Mononuclear cell (primary cell): ENCODE results near the gene PPP2CA. TPM values are rescaled to one million over a fixed set of nuclear protein-coding genes. Genes with fewer than 3 reads are reported as not detected.

Source experiments
- H3K27me3 ChIP-seq: 2 replicates; pipeline ENCODE4 v1.6.0; 2011; ENCODE audit warnings: low read length, control low read depth; ENCODE audit not compliant: insufficient read depth
- H3K4me1 ChIP-seq: 2 replicates; pipeline ENCODE4 v1.5.1; 2011; ENCODE audit warnings: mild to moderate bottlenecking, low read length, control low read depth; ENCODE audit not compliant: insufficient read depth
- H3K4me3 ChIP-seq: 2 replicates; pipeline ENCODE4 v1.5.1; 2011; ENCODE audit warnings: mild to moderate bottlenecking, low read length, moderate library complexity
- H3K9me3 ChIP-seq: 2 replicates; pipeline ENCODE4 v1.5.1; 2011; ENCODE audit warnings: low read depth, mild to moderate bottlenecking, control low read depth, low read length
- total RNA-seq: library from RNA; depleted of rRNA; stranded (reverse); fragments of >200 nt; gene quantifications from one replicate; pipeline ENCODE4 v1.2.3, GENCODE V29; 2012

PPP2CA gene
- total RNA-seq, 1 donor: 173 TPM

- Histone ChIP-seq H3K4me1 (peaks cover 31% of the 10 kb centered on the region), H3K4me3 (no peak overlapping the region), H3K27me3 (no peaks in the 10 kb centered on the region)
Measured at GRCh38 chr5:134249469-134250379, 23.9 kb upstream of the PPP2CA start.

GRCh38 chr5:134248256-134248655 is 22.4 kb upstream of the PPP2CA start:
- Histone ChIP-seq H3K9me3 (no peaks in the 10 kb centered on the region), H3K4me1 (peaks cover 31% of the 10 kb centered on the region), H3K27me3 (no peaks in the 10 kb centered on the region), H3K4me3 (no peak overlapping the region)

More at GRCh38 chr5:134249469-134250379, 23.9 kb upstream of the PPP2CA start:
- H3K9me3 ChIP-seq: no peaks in the 10 kb centered on the region

- Histone ChIP-seq H3K27me3 (no peaks in the 10 kb centered on the region), H3K9me3 (no peaks in the 10 kb centered on the region), H3K4me1 (peaks cover 31% of the 10 kb centered on the region), H3K4me3 (no peak overlapping the region)
Measured at GRCh38 chr5:134247428-134248224, 21.8 kb upstream of the PPP2CA start.

GRCh38 chr5:134246771-134247427 is 21.0 kb upstream of the PPP2CA start:
- H3K9me3 ChIP-seq: no peaks in the 10 kb centered on the region
- H3K4me3 ChIP-seq: no peak overlapping the region
- H3K27me3 ChIP-seq: no peaks in the 10 kb centered on the region
- peaks cover 31% of the 10 kb centered on the region for H3K4me1 ChIP-seq

- Histone ChIP-seq H3K9me3 (no peaks in the 10 kb centered on the region), H3K27me3 (no peaks in the 10 kb centered on the region), H3K4me1 (peaks cover 31% of the 10 kb centered on the region), H3K4me3 (no peak overlapping the region)
Measured at GRCh38 chr5:134245692-134246091, 19.8 kb upstream of the PPP2CA start.

- Histone ChIP-seq H3K27me3 (no peaks in the 10 kb centered on the region), H3K4me1 (peaks cover 25% of the 10 kb centered on the region), H3K9me3 (no peaks in the 10 kb centered on the region), H3K4me3 (no peak overlapping the region)
Measured at GRCh38 chr5:134245101-134245604, 19.3 kb upstream of the PPP2CA start.

GRCh38 chr5:134242146-134242545 is 16.3 kb upstream of the PPP2CA start:
- Histone ChIP-seq H3K4me1 (no peaks in the 10 kb centered on the region), H3K9me3 (no peaks in the 10 kb centered on the region), H3K4me3 (no peak overlapping the region), H3K27me3 (no peaks in the 10 kb centered on the region)

GRCh38 chr5:134240421-134240962 is 14.6 kb upstream of the PPP2CA start:
- H3K4me3 ChIP-seq: no peak overlapping the region
- H3K4me1 ChIP-seq: no peaks in the 10 kb centered on the region
- H3K9me3 ChIP-seq: no peaks in the 10 kb centered on the region

GRCh38 chr5:134236820-134237219 is 10.9 kb upstream of the PPP2CA start:
- Histone ChIP-seq H3K9me3 (no peaks in the 10 kb centered on the region), H3K4me1 (no peaks in the 10 kb centered on the region), H3K4me3 (no peak overlapping the region), H3K27me3 (no peaks in the 10 kb centered on the region)

More at GRCh38 chr5:134240421-134240962, 14.6 kb upstream of the PPP2CA start:
- no peaks in the 10 kb centered on the region for H3K27me3 ChIP-seq

GRCh38 chr5:134236318-134236717 is 10.4 kb upstream of the PPP2CA start:
- Histone ChIP-seq H3K27me3 (no peaks in the 10 kb centered on the region), H3K9me3 (no peaks in the 10 kb centered on the region), H3K4me3 (no peak overlapping the region), H3K4me1 (no peaks in the 10 kb centered on the region)

- peaks cover 17% of the 10 kb centered on the region for H3K4me1 ChIP-seq
- no peak overlapping the region for H3K4me3 ChIP-seq
- no peaks in the 10 kb centered on the region for H3K9me3 ChIP-seq
- no peaks in the 10 kb centered on the region for H3K27me3 ChIP-seq
Measured at GRCh38 chr5:134228624-134229023, 2.8 kb upstream of the PPP2CA start.

- H3K4me1 ChIP-seq: peaks cover 21% of the 10 kb centered on the region
- H3K9me3 ChIP-seq: no peaks in the 10 kb centered on the region
- no peaks in the 10 kb centered on the region for H3K27me3 ChIP-seq
- no peak overlapping the region for H3K4me3 ChIP-seq
Measured at GRCh38 chr5:134227776-134228175, 1.9 kb upstream of the PPP2CA start.

GRCh38 chr5:134227259-134227658 is 1.4 kb upstream of the PPP2CA start:
- H3K4me3 ChIP-seq: no peak overlapping the region
- no peaks in the 10 kb centered on the region for H3K9me3 ChIP-seq
- H3K27me3 ChIP-seq: no peaks in the 10 kb centered on the region
- peaks cover 24% of the 10 kb centered on the region for H3K4me1 ChIP-seq

- Histone ChIP-seq H3K27me3 (no peaks in the 10 kb centered on the region), H3K4me1 (peaks cover 31% of the 10 kb centered on the region), H3K4me3 (peak overlapping the region; percentile 96), H3K9me3 (no peaks in the 10 kb centered on the region)
Measured at GRCh38 chr5:134226441-134227192, 744 bp upstream of the PPP2CA start.
